NCI-H1105 treated with DMSO at 0.1 percent for 48 hours (cell line): Measurements from ENCODE around the gene RAP2B.
"Not testable (repeated sequence)": the region's sequence is repeated elsewhere in the genome, so short reads cannot be mapped to it uniquely, and the experiment has no call there.

Source experiments
- DNase-seq: peaks from one replicate; lab custom pipeline; 2025; lab: John Stamatoyannopoulos, UW

RAP2B gene

DNA sequence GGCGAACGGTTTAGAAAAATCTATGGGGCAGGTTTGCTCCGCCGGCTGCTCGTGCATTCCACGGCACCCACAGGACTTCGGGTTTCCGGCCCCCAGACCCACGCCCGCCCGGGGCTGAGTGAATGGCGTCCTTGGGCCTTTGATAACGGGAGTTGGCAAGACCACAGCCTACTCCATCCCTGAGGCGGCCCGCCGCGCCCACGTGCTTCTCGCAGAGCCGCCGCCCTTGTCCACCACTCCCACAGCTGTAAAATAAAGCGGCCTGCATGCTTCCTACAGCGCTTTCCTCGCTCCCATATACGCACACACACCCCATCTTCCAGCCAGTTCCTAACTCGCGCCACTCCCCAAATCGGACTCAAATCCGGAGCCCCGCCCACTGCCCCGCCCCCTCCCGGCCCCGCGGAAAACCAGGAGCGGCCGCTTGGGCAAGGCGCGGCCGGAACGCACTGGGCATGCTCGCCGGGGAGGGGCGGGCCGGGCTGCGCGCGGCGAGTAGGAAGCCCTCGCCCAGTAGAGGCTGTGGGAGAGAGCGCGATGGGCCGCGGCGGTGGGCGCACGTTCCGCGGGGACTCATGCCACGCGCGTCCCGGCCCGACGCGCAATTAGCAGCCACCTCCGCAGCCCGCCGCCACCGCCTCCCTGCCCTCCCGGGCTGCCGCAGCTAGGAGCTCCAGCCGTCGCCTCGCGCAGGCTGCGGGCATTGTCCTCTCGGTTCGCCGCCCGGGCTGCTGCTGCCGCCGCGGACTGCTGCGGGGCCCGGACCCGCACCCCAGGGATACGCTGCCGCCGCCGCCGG lies at the start of gene RAP2B:
Gene RAP2B (plus strand): TSS at position 513 of the 799 bp plus-strand sequence. CDS start 468 bp downstream, outside the sequence.
- DNase-seq: peak; percentile 94

DNA sequence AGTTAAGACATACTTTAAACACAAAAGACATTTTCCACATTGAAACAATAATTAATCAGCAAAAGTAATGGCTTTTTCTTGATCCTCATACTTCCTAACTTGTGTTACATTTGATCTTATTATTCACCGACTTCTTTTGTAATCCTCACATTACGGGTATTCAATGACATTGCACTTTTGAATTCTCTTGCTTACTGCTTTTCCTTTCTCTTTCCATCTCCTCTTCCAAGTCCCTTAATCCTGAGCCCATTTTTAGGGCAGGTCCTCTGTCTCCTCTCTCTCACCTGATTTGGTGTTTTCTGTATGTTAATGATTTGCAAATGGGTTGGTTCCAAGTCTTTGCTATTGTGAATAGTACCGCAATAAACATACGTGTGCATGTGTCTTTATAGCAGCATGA lies 48.5 kb upstream of the RAP2B start:
- DNase-seq: no peak

DNA sequence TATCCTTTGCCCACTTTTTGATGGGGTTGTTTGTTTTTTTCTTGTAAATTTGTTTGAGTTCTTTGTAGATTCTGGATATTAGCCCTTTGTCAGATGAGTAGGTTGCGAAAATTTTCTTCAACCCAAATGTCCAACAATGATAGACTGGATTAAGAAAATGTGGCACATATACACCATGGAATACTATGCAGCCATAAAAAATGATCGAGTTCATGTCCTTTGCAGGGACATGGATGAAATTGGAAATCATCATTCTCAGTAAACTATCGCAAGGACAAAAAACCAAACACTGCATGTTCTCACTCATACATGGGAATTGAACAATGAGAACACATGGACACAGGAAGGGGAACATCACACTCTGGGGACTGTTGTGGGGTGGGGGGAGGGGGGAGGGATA lies 47.8 kb upstream of the RAP2B start:
- not testable (repeated sequence) for DNase-seq

DNA sequence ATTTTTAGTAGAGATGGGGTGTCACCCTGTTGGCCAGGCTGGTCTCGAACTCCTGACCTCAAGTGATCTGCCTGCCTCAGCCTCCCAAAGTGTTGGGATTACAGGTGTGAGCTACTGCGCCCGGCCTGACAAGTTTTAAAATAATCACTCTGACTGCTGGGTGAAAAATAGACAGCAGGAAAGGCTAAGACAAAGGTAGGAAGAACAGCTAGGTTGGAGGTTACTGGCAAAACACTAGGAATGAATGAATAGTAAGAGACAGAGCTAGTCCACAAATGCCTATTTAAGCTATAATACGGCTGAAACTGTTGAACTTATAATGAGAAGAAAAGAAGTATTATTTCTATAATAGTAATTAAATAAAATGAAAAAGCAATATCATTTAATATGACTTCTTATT lies 46.7 kb upstream of the RAP2B start:
- no peak for DNase-seq

DNA sequence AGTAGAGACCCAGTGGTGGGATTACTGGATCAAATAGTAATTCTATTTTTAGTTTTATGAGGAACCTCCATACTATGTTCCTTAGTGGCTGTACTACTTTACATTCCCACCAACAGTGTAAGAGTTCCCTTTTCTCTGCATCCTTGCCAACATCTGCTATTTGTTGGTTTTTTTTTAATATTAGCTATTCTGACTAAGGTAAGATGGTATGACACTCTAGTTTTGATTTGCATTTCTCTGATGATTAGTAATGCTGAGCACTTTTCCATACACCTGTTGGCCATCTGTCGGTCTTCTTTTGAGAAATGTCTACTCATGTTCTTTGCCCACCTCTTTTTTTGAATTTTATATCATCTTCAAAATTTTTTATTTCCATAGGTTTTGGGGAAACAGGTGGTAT lies 34.2 kb upstream of the RAP2B start:
- no peak for DNase-seq

DNA sequence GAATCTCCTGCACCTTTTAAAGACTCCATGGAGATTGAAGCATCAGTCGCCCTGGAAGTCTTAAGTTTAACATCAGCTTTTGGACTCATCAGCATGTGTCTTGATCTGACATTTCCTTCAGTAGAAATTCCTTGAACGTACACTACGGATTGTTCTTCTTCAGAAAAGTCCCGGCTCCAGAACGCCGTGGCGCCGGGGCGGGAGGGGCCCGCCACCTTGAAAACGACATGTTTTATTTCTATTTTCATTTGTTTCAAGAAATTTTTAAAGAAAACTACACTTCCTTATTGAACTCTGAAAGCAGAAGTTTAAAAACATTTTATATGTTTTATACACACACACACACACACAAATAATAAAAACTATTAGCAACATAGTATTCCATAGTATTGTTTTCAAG lies 32.6 kb upstream of the RAP2B start:
- DNase-seq: no peak

DNA sequence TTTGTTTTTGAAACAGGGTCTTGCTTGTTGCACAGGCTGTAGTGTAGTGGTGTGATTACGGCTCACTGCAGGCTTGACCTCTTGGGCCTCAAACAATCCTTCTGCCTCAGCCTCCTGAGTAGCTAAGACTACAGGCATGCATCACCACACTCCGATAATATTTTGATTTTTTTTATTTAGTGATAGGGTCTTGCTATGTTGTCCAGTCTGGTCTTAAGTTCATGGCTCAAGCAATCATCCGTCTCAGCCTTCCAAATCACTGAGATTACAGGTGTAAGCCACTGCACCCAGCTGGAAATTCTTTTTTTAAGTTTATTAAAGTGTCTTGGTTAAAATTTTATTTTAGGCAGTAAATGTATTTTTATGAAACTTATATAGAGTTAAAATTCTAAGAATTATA lies 32.2 kb upstream of the RAP2B start:
- DNase-seq: no peak

DNA sequence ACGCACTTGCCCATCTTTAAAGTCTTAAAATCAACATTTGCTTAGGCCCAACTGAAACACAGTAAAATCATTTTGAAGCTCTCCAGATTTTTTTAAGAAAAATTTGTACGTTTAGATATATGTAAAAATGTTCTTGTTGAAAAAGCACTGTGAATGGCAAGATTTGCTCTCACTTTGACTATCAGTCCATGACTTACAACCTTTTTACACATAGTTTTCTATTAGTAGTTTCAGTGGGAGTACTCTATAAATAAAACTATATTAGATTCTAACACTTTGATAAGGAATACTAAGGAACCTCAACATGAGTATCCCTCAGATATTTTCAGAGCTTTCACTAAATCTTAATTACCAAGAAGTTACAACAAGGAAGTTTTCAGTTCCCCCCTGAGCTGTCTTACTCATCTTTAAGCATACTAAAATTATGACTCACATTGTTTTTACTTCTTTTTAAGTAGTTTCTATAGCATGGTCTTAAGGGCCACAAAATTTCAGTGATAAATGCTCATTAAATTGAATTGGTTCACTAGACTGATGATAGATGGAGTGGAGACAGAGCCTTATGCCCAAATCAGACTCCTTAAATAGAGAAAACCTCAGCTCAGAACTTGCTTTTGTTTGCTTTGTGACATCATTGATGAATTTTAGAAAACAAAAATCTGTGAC lies 31.6 kb upstream of the RAP2B start:
- DNase-seq: no peak

DNA sequence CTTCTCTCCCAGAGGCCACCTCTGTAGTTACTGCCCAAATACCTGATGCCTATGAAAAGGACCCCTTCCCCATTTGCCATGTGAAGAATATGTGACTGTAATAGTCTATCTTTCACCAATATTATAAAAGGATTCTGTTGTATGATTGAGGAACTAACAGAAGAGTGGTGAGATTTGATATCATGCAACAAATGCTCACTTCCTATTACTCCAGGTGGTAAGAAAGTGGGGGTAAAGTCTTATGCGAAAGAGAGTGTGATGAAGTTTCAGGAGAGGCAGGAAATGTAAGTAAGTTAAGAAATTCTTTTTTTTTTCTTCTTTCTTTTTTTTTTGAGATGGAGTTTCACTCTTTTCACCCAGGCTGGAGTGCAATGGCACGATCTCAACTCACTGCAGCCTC lies 24.4 kb upstream of the RAP2B start:
- no peak for DNase-seq

DNA sequence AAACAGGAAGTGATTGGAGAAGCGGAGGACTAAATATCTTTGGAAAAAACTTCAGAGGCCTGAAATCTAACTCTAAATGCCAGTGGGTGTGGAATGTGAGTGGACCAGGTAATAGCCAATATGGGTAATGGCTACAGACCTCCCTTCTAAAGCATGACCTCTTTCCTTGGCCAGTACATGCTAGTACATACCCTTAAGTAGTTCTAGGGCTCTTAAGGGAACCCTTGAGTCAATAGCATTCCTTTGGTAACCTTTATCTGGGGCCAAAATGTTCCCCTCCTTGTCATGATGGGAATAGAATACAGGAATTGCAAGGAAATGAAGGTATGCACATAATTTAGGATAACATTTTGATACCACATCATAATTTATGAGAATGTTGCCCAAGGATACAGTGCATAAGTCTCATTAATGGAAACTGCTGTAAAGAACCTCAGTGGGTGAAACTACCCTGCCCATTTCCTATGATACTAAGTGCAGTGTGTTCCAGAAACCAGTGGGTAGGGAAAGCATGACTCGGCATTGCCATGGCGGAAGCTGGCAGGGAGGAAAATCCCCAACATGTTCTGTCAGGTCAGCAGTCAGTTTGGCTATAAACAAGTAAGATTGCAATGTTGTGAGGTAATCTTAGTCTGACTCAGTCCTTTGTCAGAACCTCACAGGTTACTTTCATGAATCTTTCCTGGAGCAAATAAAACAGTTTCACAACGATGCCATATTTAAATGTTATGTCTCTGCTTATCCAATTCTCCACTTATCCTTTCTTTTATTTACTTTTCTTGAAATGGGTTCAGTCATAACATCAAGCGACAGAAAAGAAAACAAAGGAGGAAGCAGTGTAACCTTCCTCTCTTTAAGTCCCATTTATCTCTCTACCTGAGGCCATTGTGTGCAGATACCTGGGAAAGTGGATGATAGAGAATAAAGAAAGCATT lies 23.5 kb upstream of the RAP2B start:
- DNase-seq: no peak

DNA sequence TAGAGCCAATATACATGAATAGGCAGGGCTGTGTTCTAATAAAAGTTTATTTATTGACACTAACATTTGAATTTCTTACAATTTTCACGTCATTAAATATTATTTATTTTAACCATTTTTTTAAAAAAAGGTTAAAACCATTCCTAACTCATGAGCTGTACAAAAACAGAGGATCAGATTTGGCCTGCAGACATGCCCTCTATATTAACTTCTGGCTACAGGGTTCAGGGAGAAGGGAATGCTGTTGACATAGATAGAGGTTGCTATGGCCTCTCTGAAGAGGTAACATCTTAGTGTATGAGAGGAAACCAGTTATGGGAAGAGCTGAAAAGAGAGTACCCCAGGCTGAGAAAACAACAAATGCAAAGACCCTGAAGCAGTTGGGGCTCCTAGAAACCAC lies 19.1 kb upstream of the RAP2B start:
- DNase-seq: no peak

DNA sequence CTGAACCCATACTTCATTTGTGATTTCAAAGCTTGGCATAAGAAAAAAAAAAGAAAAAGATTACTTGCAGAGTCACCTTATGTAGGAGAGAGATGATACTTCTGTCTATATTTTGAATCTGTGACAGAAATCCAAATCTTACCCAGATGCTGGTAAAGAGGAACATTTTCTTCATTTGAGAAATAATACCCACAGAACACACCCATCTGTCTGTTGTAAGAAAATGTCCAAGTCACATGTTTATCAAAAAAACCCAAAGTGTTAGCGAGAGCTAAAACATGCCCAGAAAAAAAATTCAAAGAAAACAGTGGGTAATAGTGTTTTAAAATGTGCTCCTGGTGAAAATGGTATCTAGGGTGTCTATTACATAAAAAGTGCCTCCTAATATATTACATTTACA lies 18.0 kb upstream of the RAP2B start:
- no peak for DNase-seq

DNA sequence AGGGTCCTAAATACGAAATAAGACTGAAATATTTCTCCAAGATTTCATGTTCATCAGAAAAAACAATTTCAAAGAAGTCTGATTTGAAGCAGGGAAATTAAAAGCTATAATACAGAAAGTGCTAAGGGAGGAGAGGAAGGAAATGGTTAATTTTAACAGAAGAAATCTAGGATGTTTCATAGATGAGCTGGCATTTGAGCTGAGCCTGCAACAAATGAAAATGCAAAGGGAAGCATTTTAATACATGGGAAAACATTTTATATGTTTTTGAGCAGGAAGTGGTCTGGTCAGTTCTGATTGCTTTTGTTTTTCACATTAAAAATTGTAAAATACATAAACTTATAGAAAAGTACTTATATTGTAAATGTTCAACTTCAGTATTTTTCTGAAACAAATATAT lies 17.2 kb upstream of the RAP2B start:
- DNase-seq: no peak

DNA sequence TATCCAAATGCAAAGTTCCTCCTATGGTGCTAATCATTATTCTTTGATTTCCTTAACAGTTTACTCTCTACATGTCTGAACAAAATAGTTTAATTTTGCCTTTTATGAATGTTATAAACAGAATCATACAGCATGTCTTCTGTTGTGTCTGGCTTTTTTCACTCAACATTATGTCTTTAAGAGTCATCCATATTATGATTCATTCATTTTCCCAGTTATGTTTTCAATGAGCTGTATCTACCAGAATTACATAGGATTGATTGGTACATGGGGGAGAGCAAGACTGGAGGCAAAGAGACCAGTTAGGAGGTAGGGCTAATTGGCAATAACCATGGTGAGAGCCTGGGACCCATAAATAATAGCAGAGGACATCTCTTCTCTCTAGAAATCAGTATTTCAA lies 16.6 kb upstream of the RAP2B start:
- DNase-seq: no peak

DNA sequence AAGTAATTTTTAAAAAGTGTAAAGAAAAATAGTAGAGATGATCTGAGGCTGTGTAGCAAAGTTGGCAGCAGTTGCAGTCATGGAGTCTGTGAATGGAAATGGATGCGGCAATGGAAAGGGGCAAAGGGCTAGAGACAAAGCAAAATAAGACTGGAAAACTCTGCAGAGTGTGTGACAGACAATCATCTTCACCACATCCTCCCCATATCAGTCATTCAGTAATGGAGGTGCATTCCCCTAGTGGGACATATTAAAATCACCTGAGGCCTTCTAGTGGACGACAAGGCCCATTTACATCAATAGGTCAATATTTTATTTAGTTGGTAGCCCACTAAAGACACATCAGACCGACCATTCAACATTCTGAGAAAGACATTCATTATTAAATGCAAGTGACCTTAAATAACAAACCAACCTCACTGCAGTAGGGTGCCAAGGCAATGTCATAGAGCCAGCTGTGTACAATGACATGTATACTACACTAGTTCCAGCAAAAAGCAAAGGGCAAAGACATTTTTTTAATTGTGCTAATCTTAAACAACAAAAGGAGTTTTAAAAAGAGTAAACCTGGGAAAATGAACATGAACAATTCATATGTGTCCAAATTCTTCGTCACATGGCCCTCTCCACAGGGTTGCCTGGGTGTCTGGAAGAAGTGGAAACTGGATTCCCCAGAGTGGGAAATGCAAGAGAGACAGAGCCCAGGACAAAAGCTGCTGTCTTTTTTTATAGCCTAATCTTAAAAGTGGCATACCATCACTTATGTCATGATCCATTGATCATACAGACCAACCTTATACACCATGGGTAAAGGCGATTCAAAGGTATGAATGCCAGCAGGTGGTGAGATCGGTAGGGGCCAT lies 15.6 kb upstream of the RAP2B start:
- DNase-seq: no peak

DNA sequence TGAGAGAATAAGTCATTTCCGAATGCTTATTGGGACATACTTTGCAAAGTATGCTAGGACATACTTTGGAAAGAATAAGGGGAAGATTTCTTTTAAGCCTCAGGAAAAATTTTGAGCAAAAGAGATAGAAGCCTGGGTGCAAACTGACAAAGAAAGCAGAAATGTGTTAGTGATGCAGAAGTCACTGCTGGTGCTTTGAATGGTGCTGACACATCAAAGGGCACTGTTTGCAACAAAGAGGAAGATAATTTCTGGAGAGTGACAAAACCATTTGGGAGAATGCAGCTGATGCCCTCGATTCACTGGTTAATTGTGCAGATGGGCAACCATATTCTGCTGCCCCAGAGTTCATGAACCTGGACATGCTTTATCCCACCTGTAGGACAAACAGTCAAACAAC lies 11.0 kb upstream of the RAP2B start:
- DNase-seq: no peak

DNA sequence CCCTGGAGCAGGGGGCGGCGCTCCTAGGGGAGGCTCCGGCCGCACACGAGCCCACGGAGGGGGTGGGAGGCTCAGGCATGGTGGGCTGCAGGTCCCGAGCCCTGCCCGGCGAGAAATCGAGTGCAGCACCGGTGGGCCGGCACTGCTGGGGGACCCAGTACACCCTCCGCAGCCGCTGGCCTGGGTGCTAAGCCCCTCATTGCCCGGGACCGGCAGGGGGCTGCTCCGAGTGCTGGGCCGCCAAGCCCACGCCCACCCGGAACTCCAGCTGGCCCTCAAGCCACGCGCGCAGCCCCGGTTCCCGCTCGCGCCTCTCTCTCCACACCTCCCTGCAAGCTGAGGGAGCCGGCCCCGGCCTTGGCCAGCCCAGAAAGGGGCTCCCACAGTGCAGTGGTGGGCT lies 6.2 kb upstream of the RAP2B start:
- DNase-seq: not testable (repeated sequence)

DNA sequence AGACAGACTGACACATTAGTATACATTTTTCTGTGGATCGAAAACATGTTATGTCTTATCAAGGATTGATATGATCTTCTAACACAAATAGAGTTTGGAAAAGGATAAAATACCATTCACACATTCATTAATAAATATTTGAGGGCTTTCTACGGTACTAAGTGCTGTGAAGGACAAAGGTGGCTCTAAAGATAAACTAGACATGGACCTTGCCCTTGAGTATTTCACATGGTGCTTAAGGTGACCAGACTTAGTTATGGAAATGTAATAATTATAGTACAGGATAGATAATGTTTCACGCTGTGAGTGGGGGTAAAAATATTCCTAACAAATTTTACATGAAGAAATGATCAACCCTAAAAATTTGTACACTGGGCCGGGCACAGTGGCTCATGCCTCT lies 3.8 kb upstream of the RAP2B start:
- no peak for DNase-seq

DNA sequence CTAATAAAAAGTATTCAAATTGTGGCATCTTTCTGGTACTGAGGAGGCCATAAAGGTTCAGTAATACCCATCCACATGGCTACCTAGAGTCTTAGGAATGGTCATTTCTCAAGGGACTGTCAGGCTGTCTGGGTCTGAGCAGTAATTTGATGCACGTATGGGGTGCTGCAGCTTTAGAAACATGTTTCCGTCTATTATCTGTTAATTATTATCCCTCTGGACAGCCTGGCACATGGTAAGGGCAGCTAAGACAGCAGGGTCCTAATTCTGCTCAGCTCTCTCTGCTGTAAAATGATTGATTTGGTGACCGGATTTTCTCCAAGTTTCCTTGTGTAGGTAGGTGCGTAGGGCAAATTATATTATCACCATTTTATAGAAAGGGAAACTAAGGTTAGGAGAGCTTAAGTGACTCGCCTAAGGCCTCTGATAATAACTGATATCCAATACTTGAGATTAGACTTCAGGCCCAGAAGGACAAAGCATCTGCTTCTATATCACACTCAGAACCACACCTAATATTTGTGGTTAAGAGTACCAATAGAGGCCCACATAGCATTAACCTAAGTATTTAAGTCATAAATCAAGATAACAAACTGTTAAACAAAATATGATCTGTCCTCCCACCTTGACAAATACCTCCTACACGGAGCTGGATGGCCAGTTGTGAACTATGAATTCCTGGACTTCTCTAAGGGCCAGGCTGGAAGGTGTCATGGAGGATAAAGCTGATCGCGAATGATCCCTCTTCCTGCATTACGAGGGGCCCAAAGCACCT lies 2.9 kb upstream of the RAP2B start:
- no peak for DNase-seq

DNA sequence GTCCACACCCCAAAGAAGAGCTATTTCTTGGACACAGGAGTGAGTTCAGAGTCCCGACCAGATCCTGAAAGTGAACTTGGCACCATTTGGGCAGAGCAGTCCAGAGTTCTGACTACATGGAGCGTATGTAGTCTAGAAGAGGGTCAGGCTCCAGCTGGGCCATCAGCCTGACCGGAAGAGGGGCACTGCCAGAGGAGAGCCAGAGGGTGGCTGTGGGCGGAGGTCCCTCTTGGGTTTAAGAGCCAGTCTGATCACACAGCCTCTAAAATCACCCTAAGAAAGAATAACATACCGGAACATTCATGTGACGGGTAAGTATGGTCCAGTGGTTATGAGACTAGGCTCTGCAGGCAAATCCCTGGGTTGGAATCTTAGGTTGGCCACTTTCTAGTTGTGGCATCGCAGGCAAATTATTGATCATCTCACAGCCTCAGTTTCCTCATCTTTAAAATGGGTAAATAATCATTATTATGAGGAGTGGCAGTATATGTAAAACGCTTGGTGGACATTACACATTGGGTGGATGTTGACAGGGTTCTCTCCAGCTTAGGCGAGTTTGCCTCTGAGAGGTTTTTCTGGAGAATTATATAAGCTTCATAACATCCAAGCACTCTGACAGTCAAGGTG lies 2.1 kb upstream of the RAP2B start:
- DNase-seq: no peak
